ENCODE results near the gene HLA-C. TPM values are rescaled to one million over a fixed set of nuclear protein-coding genes. Genes with fewer than 3 reads are reported as not detected.

HLA-C gene
- total RNA-seq, 1 experiment from 2014 or later, result 333 TPM

DNA sequence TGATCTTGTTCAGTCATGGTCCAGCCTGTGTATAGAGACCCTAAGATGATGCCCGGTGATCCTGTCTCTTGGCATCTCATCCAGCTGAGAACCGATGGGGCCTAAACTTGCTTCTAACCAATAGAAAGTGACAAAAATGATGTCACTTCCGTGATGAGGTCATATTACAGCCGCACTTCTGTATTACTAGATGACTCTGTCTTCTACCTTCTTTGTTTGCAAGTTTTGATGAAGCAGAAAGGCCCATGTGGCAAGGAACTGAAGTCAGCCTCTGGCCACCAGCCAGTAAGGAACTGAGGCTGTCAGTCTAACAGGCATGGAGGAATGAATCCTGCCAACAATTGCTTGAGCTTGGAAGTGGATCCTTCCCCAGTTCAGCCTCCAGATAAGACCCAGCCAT, 32.8 kb upstream of the HLA-C start:
- intact Hi-C loops (cut with micrococcal nuclease), result no loop called here
- H4K20me1 ChIP-seq (ENCODE audit: insufficient read depth), result no peaks in the 10 kb centered on the region
- no peak overlapping the region for H2AFZ ChIP-seq (ENCODE audit: low read depth, low read length, poor library complexity, severe bottlenecking)
- ATAC-seq, result no peak
- H3K4me3 ChIP-seq (replicated peaks in 1 of 2; ENCODE audit: low read depth in 1 of 2, low read length in 2 of 2), result no peak overlapping the region
- TF ChIP-seq ELF1 (IDR thresholded peaks at IDR 0.05; ENCODE audit: borderline replicate concordance, low read depth), result no peak
- no peak for TF ChIP-seq TCF7L2 (IDR thresholded peaks at IDR 0.05; ENCODE audit: borderline replicate concordance, extremely low read depth, insufficient read depth, insufficient read length)
- no peak for TF ChIP-seq SRF (IDR thresholded peaks at IDR 0.05; ENCODE audit: low read depth)
- TF ChIP-seq YY1 (IDR thresholded peaks at IDR 0.05; ENCODE audit: extremely low read depth, insufficient replicate concordance, low read depth, low read length), result no peak
- no peak for TF ChIP-seq ZFX (IDR thresholded peaks at IDR 0.05)
- no peak for TF ChIP-seq SP1 (IDR thresholded peaks at IDR 0.05; ENCODE audit: low read depth)
- TF ChIP-seq POLR2AphosphoS5 (IDR thresholded peaks at IDR 0.05; ENCODE audit: low read depth, low read length), result no peak
- no peak for TF ChIP-seq CBX3 (IDR thresholded peaks at IDR 0.05; ENCODE audit: low read depth)
- TF ChIP-seq EGR1 (IDR thresholded peaks at IDR 0.05; ENCODE audit: low read depth), result no peak
- TF ChIP-seq, protein P1, sequence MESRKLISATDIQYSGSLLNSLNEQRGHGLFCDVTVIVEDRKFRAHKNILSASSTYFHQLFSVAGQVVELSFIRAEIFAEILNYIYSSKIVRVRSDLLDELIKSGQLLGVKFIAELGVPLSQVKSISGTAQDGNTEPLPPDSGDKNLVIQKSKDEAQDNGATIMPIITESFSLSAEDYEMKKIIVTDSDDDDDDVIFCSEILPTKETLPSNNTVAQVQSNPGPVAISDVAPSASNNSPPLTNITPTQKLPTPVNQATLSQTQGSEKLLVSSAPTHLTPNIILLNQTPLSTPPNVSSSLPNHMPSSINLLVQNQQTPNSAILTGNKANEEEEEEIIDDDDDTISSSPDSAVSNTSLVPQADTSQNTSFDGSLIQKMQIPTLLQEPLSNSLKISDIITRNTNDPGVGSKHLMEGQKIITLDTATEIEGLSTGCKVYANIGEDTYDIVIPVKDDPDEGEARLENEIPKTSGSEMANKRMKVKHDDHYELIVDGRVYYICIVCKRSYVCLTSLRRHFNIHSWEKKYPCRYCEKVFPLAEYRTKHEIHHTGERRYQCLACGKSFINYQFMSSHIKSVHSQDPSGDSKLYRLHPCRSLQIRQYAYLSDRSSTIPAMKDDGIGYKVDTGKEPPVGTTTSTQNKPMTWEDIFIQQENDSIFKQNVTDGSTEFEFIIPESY (IDR thresholded peaks at IDR 0.05; ENCODE audit: extremely low read depth, insufficient replicate concordance, low read length), result no peak
- TF ChIP-seq SIN3A (IDR thresholded peaks at IDR 0.05; ENCODE audit: low read depth), result no peak
- no peak for TF ChIP-seq FOSL1 (IDR thresholded peaks at IDR 0.05; ENCODE audit: low read depth)
- BruUV-seq (replicated peaks), result no TSS peak
- no peaks in the 10 kb centered on the region for H3K9me2 ChIP-seq (ENCODE audit: insufficient read depth)
- H3K27ac ChIP-seq (ENCODE audit: low read depth, low read length), result no peak overlapping the region
- ChIA-PET RAD21 (ENCODE audit: low non-redundant PET in 1 of 2, low total read pairs in 2 of 2, uncharacterized antibody in 2 of 2, unreplicated experiment in 2 of 2) (no interaction called here), POLR2A (no interaction called here), CTCF (no interaction called here)
- no peaks in the 10 kb centered on the region for H3K4me1 ChIP-seq (ENCODE audit: control insufficient read depth in 1 of 2, insufficient read depth in 2 of 2, low read length in 2 of 2)
- no peak overlapping the region for H3K4me2 ChIP-seq (ENCODE audit: low read length)
- no peaks in the 10 kb centered on the region for H3K9me3 ChIP-seq (ENCODE audit: control insufficient read depth in 1 of 2, insufficient read depth in 1 of 2, low read depth in 1 of 2, low read length in 2 of 2)
- no peak overlapping the region for H3K9ac ChIP-seq (ENCODE audit: low read length)
- no peak for DNase-seq (ENCODE audit: low read depth, low spot score)
- no peaks in the 10 kb centered on the region for H3K36me3 ChIP-seq (ENCODE audit: control insufficient read depth in 1 of 2, insufficient read depth in 2 of 2, low read length in 2 of 2)
- no peaks in the 10 kb centered on the region for H3K79me2 ChIP-seq (ENCODE audit: insufficient read depth, low read length)
- H3K27me3 ChIP-seq (ENCODE audit: insufficient read depth, low read length), result peaks cover 9% of the 10 kb centered on the region; the same call in 1 of the 2 replicates
